NAMALWA (cell line): ENCODE data around the gene HS3ST3A1.
"Not testable (repeated sequence)": the region's sequence is repeated elsewhere in the genome, so short reads cannot be mapped to it uniquely, and the experiment has no call there.

Source experiments
- DNase-seq: peaks from one replicate; pipeline ENCODE4 v3.0.0-alpha.2; 2015; ENCODE audit warnings: low spot score

Gene HS3ST3A1

GRCh38 chr17:13538841-13539411, 62.8 kb downstream of the HS3ST3A1 start:
- no peak for DNase-seq

GRCh38 chr17:13537871-13538643, 63.7 kb downstream of the HS3ST3A1 start:
- no peak for DNase-seq

- DNase-seq: no peak
Observed at GRCh38 chr17:13537167-13537731, 64.5 kb downstream of the HS3ST3A1 start.

GRCh38 chr17:13534946-13535345, 66.8 kb downstream of the HS3ST3A1 start:
- no peak for DNase-seq

- DNase-seq: no peak
Observed at GRCh38 chr17:13531721-13532120, 70.0 kb downstream of the HS3ST3A1 start.

GRCh38 chr17:13525876-13526275, 75.9 kb downstream of the HS3ST3A1 start:
- DNase-seq: no peak

GRCh38 chr17:13523164-13523563, 78.6 kb downstream of the HS3ST3A1 start:
- no peak for DNase-seq

GRCh38 chr17:13522749-13523148, 79.0 kb downstream of the HS3ST3A1 start:
- DNase-seq: no peak

GRCh38 chr17:13521784-13522183, 79.9 kb downstream of the HS3ST3A1 start:
- DNase-seq: no peak

GRCh38 chr17:13520899-13521572, 80.7 kb downstream of the HS3ST3A1 start:
- no peak for DNase-seq

- no peak for DNase-seq
Observed at GRCh38 chr17:13518261-13519000, 83.3 kb downstream of the HS3ST3A1 start.

- DNase-seq: no peak
Observed at GRCh38 chr17:13513039-13513405, 88.7 kb downstream of the HS3ST3A1 start.

GRCh38 chr17:13510062-13510461, 91.7 kb downstream of the HS3ST3A1 start:
- DNase-seq: no peak

- DNase-seq: no peak
Observed at GRCh38 chr17:13509527-13509926, 92.2 kb downstream of the HS3ST3A1 start.

GRCh38 chr17:13508896-13509295, 92.8 kb downstream of the HS3ST3A1 start:
- DNase-seq: no peak

GRCh38 chr17:13503526-13503925, 98.2 kb downstream of the HS3ST3A1 start:
- DNase-seq: no peak

GRCh38 chr17:13502263-13502662, 99.5 kb downstream of the HS3ST3A1 start:
- DNase-seq: no peak

GRCh38 chr17:13500947-13501346, 100.8 kb downstream of the HS3ST3A1 start:
- DNase-seq: no peak

- DNase-seq: no peak
Observed at GRCh38 chr17:13498184-13498583, 103.5 kb downstream of the HS3ST3A1 start.

GRCh38 chr17:13496553-13497056, 105.1 kb downstream of the HS3ST3A1 start:
- DNase-seq: not testable (repeated sequence)

- no peak for DNase-seq
Observed at GRCh38 chr17:13495423-13495822, 106.3 kb downstream of the HS3ST3A1 start.

- DNase-seq: no peak
Observed at GRCh38 chr17:13492737-13493122, 109.0 kb downstream of the HS3ST3A1 start.
